ENCODE measurements around the gene PLEKHH2.
"Not testable (repeated sequence)": the region's sequence is repeated elsewhere in the genome, so short reads cannot be mapped to it uniquely, and the experiment has no call there.

Gene PLEKHH2

GRCh38 chr2:43637030-43637803 is at the start of gene PLEKHH2:
TSS of gene PLEKHH2 (plus strand) at chr2:43637260. CDS start at chr2:43644674, 7,414 bp downstream.
- peak; percentile 55 to 91 for DNase-seq

GRCh38 chr2:43592443-43592842 is 44.6 kb upstream of the PLEKHH2 start:
- DNase-seq: no peak

- no peak for DNase-seq
Measured at GRCh38 chr2:43593254-43593653, 43.8 kb upstream of the PLEKHH2 start.

GRCh38 chr2:43594875-43595274 is 42.2 kb upstream of the PLEKHH2 start:
- DNase-seq: no peak

GRCh38 chr2:43595603-43596412 is 41.3 kb upstream of the PLEKHH2 start, which contains the start of gene THADA:
TSS of gene THADA (minus strand) at chr2:43596038. CDS start at chr2:43592392, 3,646 bp downstream.
- peak; percentile 96 to 99 for DNase-seq

GRCh38 chr2:43600596-43600995 is 36.5 kb upstream of the PLEKHH2 start:
- not testable (repeated sequence) for DNase-seq

- no peak for DNase-seq
Measured at GRCh38 chr2:43604674-43605073, 32.4 kb upstream of the PLEKHH2 start.

GRCh38 chr2:43605079-43605655 is 31.9 kb upstream of the PLEKHH2 start:
- peak; percentile 16 to 55 for DNase-seq

- peak in 1 of 2 experiments; percentile 3 for DNase-seq
Measured at GRCh38 chr2:43605851-43606250, 31.2 kb upstream of the PLEKHH2 start.

- peak in 1 of 2 experiments; percentile 61 for DNase-seq
Measured at GRCh38 chr2:43609290-43609918, 27.7 kb upstream of the PLEKHH2 start.

GRCh38 chr2:43610361-43610760 is 26.7 kb upstream of the PLEKHH2 start:
- DNase-seq: no peak

GRCh38 chr2:43611987-43612894 is 24.8 kb upstream of the PLEKHH2 start:
- peak; percentile 30 to 77 for DNase-seq

- DNase-seq: no peak
Measured at GRCh38 chr2:43612944-43613343, 24.1 kb upstream of the PLEKHH2 start.

- no peak for DNase-seq
Measured at GRCh38 chr2:43616967-43617680, 19.9 kb upstream of the PLEKHH2 start.

GRCh38 chr2:43619511-43619910 is 17.5 kb upstream of the PLEKHH2 start:
- DNase-seq: no peak

GRCh38 chr2:43622931-43623451 is 14.1 kb upstream of the PLEKHH2 start:
- DNase-seq: no peak

GRCh38 chr2:43631618-43632317 is 5.3 kb upstream of the PLEKHH2 start:
- DNase-seq: no peak

GRCh38 chr2:43634604-43635306 is 2.3 kb upstream of the PLEKHH2 start:
- peak; percentile 77 to 87 for DNase-seq

GRCh38 chr2:43636153-43636552 is 907 bp upstream of the PLEKHH2 start:
- DNase-seq: not testable (repeated sequence)

GRCh38 chr2:43636621-43637020 is 439 bp upstream of the PLEKHH2 start:
- DNase-seq: peak in 1 of 2 experiments; percentile 33
